ENCODE data around the gene P2RY6.

The P2RY6 gene

GRCh38 chr11:73310076-73310475 lies 37.9 kb downstream of the P2RY6 start:
- peaks cover 11% of the 10 kb centered on the region for H3K79me2 ChIP-seq
- H3K4me2 ChIP-seq (ENCODE audit: low read length), result peak overlapping the region; percentile 82
- no peak overlapping the region for H2AFZ ChIP-seq
- H3K9ac ChIP-seq, result no peak overlapping the region
- peak overlapping the region; percentile 68 for H3K4me3 ChIP-seq (ENCODE audit: low read depth, low read length)
- no peaks in the 10 kb centered on the region for H3K9me3 ChIP-seq (ENCODE audit: control insufficient read depth, low read length)
- TF ChIP-seq, protein P1, sequence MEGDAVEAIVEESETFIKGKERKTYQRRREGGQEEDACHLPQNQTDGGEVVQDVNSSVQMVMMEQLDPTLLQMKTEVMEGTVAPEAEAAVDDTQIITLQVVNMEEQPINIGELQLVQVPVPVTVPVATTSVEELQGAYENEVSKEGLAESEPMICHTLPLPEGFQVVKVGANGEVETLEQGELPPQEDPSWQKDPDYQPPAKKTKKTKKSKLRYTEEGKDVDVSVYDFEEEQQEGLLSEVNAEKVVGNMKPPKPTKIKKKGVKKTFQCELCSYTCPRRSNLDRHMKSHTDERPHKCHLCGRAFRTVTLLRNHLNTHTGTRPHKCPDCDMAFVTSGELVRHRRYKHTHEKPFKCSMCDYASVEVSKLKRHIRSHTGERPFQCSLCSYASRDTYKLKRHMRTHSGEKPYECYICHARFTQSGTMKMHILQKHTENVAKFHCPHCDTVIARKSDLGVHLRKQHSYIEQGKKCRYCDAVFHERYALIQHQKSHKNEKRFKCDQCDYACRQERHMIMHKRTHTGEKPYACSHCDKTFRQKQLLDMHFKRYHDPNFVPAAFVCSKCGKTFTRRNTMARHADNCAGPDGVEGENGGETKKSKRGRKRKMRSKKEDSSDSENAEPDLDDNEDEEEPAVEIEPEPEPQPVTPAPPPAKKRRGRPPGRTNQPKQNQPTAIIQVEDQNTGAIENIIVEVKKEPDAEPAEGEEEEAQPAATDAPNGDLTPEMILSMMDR (IDR thresholded peaks at IDR 0.05), result no peak
- H3K4me1 ChIP-seq, result peaks cover 9% of the 10 kb centered on the region
- no peak overlapping the region for H3K27ac ChIP-seq
- H3K36me3 ChIP-seq (ENCODE audit: control insufficient read depth, insufficient read depth, low read length), result no peaks in the 10 kb centered on the region
- H3K27me3 ChIP-seq (ENCODE audit: control insufficient read depth, insufficient read depth, low read length), result no peaks in the 10 kb centered on the region

GRCh38 chr11:73310661-73311393 lies 38.7 kb downstream of the P2RY6 start:
- H3K27me3 ChIP-seq (ENCODE audit: control insufficient read depth, insufficient read depth, low read length), result no peaks in the 10 kb centered on the region
- peaks cover 11% of the 10 kb centered on the region for H3K79me2 ChIP-seq
- H3K36me3 ChIP-seq (ENCODE audit: control insufficient read depth, insufficient read depth, low read length), result no peaks in the 10 kb centered on the region
- no peaks in the 10 kb centered on the region for H3K9me3 ChIP-seq (ENCODE audit: control insufficient read depth, low read length)
- peaks cover 9% of the 10 kb centered on the region for H3K4me1 ChIP-seq
- no peak overlapping the region for H3K9ac ChIP-seq
- H2AFZ ChIP-seq, result no peak overlapping the region
- no peak overlapping the region for H3K4me3 ChIP-seq (ENCODE audit: low read depth, low read length)
- H3K27ac ChIP-seq, result no peak overlapping the region
- TF ChIP-seq, protein P1 (IDR thresholded peaks at IDR 0.05), result no peak
- H3K4me2 ChIP-seq (ENCODE audit: low read length), result no peak overlapping the region

DNA sequence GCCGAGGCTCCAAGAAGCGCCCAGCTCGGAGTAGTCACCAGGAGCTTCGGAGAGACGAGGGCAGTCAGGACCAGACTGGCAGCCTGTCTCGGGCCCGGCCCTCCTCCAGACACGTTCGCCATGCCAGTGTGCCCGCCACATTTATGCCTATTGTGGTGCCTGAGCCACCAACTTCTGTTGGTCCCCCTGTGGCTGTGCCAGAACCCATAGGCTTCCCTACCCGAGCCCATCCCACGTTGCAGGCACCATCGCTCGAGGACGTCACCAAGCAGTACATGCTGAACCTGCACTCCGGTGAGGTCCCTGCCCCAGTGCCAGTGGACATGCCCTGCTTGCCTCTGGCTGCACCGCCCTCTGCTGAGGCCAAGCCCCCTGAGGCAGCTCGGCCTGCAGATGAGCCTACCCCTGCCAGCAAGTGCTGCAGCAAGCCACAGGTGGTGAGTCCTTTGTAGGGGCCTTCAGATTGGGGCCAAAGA lies 39.3 kb downstream of the P2RY6 start:
- Histone ChIP-seq H3K9me3 (ENCODE audit: control insufficient read depth, low read length) (no peaks in the 10 kb centered on the region), H2AFZ (no peak overlapping the region), H3K9ac (no peak overlapping the region), H3K36me3 (ENCODE audit: control insufficient read depth, insufficient read depth, low read length) (no peaks in the 10 kb centered on the region), H3K4me1 (peaks cover 9% of the 10 kb centered on the region), H3K4me2 (ENCODE audit: low read length) (peak overlapping the region; percentile 43), H3K27me3 (ENCODE audit: control insufficient read depth, insufficient read depth, low read length) (no peaks in the 10 kb centered on the region), H3K79me2 (peaks cover 16% of the 10 kb centered on the region), H3K4me3 (ENCODE audit: low read depth, low read length) (no peak overlapping the region), H3K27ac (no peak overlapping the region)
- TF ChIP-seq, protein P1 (IDR thresholded peaks at IDR 0.05), result no peak

DNA sequence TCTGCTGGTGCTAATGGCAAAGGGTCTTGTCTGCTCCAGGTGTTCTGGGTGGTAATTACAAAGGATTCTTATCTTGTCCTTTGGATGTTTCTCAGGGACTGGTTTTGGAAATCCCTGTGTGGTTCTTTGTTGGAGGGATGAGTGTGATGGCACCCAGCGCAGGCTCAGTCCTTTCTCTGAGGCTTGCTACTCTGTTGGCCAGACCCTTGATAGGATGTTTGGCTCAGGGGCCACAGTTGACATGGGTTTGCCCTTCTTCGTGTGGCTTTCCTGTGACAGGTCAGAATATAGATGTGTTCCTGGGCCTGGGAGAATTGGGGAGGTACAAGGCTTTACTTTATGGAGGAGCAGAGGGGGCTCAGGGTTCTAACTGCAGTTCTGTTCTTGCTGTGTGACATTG lies 39.9 kb downstream of the P2RY6 start:
- H3K27ac ChIP-seq, result no peak overlapping the region
- H3K36me3 ChIP-seq (ENCODE audit: control insufficient read depth, insufficient read depth, low read length), result no peaks in the 10 kb centered on the region

More for the DNA sequence above, 39.9 kb downstream of the P2RY6 start:
- Histone ChIP-seq H3K4me3 (ENCODE audit: low read depth, low read length) (no peak overlapping the region), H3K79me2 (peaks cover 22% of the 10 kb centered on the region), H3K9me3 (ENCODE audit: control insufficient read depth, low read length) (no peaks in the 10 kb centered on the region), H3K27me3 (ENCODE audit: control insufficient read depth, insufficient read depth, low read length) (no peaks in the 10 kb centered on the region), H3K4me2 (ENCODE audit: low read length) (peak overlapping the region; percentile 2), H2AFZ (no peak overlapping the region), H3K4me1 (peaks cover 4% of the 10 kb centered on the region), H3K9ac (no peak overlapping the region)
- TF ChIP-seq, protein P1 (IDR thresholded peaks at IDR 0.05), result no peak

Measured in parathyroid adenoma (tissue), 2 donors.